CD4-positive, alpha-beta T cell treated with Interleukin-4 for 1 hour (primary cell): ENCODE data around the gene CBARP.

Source experiments
- DNase-seq, 2 donors: peaks; one replicate each; pipeline ENCODE4 v3.0.0-alpha.2; 2020 to 2022

CBARP gene

DNA sequence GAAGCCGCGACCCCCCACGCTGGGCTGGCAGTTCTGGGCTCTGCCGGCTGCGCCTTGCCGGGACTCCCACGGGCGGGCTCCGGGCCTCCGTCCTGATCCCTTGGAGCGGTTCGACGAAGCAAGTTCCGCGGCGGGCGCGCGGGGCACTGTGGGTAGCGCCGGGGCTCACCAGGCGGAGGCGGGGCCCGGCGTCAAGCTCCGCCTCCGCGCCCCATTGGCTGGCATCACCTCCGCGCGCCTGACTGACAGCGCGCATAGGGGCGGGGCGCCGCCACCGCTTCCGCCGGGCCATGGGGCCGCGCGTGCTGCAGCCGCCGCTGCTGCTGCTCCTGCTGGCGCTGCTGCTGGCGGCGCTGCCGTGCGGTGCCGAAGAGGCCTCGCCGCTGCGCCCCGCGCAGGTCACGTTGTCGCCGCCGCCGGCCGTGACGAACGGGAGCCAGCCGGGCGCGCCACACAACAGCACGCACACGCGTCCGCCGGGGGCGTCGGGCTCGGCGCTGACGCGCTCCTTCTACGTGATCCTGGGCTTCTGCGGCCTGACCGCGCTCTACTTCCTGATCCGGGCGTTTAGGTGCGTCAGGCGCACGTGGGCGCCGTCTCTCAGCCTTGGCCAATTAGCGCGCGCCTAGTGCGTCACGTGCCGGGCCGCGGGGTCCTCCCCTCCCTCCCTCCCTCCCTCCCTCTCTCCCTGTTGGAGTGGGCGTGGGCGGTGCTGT is 37.6 kb upstream of the CBARP start, which contains the start of gene FAM174C:
TSS of gene FAM174C (plus strand) at position 271 of the 716 bp plus-strand sequence. CDS start at position 291, 20 bp downstream.
- DNase-seq: peak; percentile 97

DNA sequence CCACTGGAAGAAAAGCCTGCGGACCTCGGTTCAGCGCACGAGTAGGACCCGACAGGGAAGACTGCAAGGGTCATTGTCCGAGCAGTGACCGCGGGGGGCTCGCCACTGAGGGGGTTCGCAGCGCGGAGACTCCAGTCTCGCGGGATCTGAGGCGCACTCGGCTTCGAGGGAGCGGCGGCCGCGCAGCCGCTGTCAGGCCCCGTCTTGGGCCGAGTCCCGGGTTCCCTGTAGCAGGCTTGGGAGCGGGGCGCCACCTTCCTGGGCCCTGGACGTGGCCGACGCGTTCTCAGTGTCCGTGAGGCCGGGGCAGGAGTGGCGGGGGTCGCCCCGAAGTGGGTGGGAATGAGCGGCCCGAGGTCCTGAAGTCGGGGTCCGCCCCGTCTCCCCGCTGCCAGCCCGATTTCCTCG is 37.1 kb upstream of the CBARP start:
- no peak for DNase-seq

DNA sequence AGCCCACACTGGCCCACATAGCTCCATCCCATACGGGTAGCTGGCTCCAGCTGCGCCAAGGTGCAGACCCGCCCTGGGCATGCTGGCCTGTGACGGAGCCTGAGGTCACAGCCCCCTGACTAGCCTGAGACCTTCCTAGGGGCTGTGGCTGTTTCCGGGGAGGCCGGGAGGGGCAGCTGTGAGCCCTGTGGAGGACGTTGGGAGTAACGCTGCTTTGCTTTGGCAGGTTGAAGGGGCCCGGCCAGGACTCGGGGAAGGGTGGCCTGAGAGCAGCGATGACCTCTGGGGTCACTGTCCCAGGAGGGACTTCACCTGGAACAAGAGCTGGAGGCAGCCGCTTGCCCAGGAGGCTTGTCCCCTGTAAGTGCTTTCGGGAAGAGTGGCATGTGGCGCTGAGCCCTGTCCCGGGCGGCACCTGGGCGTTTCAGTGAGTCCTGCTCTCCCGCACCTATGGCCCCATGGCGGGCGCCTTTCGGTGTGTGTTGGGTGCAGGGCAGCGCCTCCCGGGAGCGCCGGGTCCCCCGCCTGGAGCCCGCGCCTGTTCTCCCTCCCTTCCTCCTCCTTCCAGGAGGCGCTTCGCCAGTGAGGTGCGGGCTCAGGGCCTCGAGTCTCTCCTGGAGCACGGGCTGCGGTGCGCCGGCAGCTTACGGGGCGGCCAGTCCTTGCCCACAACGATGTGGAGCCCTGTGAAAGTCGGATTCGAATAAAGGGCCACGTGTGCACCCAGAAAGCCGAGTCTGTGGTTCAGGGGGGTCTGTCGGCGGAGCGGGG is 36.5 kb upstream of the CBARP start:
- DNase-seq: no peak

DNA sequence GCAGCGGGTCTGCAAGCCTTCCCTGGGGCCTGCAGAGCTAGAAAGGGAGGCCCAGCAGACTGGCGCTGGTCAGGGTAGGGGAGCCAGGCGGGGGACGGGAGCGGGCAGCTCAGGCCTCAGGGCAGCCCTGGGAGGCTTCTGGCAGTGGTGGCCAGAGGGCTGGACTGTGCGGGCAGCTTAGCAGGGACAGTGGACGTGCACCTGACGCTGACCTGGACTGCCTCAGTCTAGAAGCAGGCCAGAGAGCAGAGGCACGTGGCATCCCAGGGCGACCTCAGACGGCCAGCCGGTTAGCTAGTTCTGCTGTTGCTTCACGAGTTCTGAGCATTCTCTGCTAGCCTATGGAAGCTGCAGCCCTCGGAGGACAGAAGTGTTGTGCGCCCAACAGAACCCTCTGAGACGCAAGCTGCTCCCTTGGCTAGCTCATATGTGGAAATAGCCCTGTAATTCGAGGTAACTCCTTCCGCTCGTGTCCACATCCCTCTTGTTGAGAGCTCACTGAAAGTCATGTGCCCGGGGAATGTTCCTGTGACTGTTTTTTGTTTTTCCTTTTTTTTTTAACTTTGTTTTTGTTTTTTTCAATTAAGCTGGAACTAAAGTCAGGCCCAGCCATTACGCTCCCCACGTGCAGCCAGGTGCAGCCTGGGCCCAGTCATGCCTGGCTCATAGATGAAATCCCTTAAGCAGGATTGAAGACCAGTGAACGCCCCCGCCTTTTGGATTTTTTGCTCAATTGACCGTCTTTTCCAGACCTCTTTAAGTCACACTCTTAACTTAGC is 35.6 kb upstream of the CBARP start:
- no peak for DNase-seq

DNA sequence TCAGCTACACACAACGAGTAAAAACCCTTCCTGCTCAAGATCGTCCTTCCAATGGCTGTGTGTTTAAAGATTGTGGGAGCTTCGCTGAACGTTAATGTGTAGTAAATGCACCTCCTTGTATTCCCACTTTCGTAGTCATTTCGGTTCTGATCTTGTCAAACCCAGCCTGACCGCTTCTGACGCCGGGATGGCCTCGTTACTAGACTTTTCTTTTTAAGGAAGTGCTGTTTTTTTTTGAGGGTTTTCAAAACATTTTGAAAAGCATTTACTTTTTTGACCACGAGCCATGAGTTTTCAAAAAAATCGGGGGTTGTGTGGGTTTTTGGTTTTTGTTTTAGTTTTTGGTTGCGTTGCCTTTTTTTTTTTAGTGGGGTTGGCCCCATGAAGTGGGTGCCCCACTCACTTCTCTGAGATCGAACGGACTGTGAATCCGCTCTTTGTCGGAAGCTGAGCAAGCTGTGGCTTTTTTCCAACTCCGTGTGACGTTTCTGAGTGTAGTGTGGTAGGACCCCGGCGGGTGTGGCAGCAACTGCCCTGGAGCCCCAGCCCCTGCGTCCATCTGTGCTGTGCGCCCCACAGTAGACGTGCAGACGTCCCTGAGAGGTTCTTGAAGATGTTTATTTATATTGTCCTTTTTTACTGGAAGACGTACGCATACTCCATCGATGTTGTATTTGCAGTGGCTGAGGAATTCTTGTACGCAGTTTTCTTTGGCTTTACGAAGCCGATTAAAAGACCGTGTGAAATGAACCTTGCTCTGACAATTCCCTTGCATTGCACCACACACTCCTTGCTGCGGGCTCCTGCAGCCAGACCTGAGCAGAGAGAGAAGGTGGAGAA is 34.8 kb upstream of the CBARP start:
- no peak for DNase-seq

DNA sequence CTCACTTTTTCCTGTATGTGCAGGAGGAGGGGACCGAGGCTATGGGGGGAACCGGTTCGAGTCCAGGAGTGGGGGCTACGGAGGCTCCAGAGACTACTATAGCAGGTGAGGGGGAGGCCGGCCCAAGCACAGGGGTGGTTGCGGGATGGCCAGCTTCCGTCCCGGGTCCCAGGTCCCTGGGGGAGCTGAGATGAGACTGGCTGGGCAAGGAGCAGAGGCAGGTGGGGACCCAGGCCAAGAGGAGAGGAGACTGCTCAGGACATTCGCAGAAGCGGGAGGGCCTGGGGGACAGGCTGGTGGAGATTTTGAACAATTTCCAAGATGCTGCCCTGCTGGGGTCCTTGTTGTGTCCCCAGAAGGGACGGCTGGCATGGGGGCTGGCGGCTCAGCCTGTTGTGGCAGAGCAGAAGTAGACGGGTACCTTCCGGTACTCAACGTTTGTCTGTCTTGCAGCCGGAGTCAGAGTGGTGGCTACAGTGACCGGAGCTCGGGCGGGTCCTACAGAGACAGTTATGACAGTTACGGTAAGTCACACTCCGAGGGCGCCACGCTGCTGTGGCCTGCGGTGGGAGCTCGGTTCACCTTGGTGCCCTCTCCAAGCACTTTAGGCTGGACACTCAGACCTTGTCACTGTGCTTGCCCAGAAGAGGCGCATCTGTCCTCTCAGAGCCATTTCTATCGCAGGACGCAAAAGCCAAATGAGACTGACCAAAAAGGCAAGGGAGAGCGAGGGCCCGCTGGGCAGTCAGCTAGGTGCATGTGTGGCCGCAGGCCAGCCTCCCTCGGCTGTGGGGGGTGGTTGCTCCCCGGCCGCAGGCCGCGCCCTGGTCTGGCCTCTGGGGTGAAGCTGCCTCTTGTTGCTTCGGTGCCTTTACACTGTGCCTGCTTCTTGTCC is 34.0 kb upstream of the CBARP start:
- no peak for DNase-seq

DNA sequence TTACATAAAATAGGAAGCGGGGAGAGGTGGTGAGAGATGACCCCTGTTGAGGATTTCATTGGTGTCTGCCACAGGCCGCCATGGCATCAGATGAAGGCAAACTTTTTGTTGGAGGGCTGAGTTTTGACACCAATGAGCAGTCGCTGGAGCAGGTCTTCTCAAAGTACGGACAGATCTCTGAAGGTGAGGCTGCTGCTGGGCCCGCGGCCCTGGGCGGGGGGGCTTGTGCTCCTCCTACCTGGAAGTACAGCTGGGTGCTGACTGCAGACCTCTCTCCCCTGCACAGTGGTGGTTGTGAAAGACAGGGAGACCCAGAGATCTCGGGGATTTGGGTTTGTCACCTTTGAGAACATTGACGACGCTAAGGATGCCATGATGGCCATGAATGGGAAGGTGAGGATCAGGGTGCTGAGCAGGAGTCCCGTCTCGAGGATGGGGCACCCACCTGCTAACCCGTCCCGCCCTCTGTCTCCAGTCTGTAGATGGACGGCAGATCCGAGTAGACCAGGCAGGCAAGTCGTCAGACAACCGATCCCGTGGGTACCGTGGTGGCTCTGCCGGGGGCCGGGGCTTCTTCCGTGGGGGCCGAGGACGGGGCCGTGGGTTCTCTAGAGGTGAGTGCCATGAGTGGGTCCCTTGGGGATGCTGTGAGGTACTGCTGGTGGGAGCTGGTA is 33.2 kb upstream of the CBARP start:
- peak in 1 of 2 donors; percentile 7 for DNase-seq

DNA sequence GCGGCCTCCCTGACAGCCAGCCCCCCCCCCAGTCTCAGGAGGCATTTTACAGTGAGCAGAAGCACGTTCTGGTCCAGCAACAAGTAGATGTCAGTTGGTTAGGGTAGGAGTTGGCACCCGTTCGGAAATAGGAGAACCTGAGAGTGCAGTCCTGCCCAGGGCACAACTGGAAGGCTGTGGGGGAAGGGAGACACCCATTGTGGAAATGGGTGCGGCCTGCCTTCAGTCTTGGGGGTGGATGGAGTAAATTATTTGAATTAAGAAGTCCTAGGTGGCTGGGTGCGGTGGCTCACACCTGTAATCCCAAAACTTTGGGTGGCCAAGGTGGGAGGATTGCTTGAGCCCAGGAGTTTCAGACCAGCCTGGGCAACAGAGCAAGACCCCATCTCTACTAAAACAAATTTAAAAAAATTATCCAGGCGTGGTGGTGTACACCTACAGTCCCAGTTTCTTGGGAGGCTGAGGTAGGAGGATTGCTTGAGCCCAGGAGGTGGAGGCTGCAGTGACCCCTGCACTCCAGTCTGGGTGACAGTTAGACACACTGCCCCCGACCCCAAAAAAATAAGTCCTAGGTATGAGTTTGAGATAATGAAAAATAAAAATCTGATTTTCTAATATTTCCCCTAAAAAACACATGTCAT is 32.5 kb upstream of the CBARP start:
- peak in 1 of 2 donors; percentile 39 for DNase-seq

DNA sequence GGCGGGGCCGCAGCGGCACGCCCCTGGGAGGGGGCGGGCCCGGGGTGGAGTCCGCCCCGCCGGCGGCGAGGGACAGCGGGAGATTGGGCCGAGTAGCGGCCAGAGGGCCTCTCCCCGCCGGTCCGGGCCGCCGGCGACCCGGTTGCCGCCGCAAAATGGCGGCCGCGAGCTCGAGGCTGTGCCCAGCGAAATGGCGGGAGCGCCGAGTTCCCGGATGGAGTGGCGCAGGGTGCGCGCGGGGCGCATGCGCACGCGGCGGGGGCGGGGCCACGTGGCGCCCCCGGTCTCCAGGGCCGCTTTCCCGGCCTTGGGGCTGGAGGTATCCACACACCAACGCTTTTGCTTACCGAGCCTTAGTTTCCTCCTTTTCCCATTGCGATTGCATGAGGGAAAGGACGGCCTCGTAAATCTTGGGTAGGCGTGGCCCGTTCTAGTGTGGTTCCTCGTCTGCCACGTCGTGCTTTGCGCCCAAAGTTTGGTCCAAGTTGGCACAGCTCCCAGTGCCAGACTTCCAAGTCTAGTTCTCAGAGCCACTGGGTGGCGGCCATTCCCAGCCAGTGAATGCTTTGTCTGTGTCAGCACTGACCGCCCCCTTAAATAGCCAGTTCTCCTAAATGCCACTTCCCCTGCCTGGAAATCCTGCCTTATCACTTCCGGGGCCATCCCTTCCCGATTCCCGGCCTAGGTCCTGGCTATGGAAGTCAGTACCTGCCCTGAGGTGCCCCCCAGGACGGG is 31.8 kb upstream of the CBARP start:
- DNase-seq: peak; percentile 86 to 87

DNA sequence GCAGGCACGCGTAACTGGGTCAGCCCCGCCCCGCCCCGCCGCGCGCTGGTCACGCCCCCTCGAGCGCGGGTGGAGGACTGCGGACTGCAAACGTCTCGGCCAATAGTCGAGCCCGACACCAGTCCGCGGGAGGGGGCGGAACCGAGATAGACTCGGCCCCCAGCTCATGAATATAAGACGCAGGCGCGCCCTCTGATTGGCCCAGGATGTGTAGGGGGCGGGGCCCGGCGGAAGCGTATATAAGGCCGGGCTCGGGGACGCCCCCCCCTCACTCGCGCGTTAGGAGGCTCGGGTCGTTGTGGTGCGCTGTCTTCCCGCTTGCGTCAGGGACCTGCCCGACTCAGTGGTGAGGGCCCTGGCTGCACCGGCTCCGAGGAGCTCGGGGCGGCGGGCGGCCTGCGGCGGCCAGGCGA is 31.3 kb upstream of the CBARP start, which contains the start of gene CIRBP:
TSS of gene CIRBP (plus strand) at position 268 of the 413 bp plus-strand sequence. CDS start 1,602 bp downstream, outside the sequence.
- DNase-seq: peak; percentile 99

DNA sequence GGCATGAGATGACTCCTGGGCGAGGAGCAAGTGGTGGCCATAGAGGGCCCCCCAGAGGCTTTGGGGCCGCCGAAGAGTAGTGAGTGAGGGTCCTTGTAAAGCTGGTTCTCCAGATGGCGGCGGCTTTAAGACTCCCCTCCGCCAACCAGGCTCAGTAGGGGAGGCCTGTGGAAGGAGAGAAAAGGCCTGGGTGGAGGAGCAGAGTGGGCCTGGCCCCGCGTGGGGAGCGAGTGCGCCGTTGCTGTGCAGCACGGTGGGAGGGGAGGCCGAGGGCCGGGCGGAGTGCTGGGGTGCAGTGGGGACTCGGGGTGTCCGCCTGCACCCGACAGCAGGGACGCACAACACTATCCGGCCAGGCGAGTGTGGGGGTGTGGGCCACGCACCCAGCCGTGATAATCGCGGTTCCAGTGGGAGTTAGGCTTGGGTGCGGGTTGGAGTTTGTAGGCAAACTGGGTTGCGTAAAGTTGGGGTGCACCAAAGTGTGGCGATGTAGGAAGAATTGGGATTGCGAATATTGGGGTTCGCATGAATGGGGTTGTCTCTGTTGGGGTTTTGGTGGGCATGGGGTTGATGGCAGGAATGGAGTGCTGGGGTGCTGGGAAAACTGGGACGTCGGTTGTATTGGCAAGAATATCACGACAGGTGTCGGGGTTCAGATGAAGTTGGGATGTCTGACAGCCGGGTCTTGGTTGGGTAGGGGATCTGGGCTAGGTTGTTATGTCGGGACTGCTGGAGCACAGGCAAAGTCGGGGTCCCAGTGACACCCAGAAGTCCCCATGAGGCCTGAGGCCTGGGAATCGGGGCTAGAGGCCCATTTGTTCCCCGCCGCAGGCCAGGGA is 30.6 kb upstream of the CBARP start:
- DNase-seq: no peak

DNA sequence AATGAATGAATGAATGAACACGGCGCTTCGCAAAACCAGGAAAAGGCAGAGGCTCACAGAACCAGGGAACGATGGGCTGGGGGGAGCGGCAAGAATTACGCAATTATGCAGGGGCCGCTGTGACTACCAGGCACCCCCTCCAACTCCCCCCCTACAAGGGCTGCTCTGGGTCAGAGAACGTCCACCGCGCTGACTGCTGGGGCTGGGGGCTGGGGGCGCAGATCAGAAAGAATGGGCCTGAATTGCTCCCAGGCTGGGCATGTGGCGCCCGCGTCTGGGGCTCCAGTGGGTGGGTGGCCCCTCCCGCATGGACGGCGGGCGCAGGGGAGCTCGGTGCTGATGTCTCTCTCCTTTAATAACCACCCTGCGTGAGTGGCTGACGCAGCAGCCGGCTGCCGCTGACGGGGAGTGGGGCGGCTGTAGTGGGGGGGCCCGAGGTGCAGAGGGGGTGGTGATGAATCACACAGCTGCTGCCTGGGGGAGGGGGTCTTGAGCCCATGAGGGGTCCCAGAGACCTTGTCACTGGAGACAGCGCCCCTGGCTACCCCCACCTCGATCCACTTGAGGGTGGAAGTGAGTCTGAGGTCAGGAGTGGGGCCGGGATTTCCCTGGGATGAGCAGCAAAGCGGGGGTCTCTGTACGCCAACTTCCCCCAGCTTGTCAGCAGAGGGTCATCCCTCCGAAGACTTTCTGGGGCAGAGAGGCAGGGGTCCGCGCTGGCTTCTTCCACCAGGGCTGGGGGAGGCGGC is 29.8 kb upstream of the CBARP start:
- no peak for DNase-seq

DNA sequence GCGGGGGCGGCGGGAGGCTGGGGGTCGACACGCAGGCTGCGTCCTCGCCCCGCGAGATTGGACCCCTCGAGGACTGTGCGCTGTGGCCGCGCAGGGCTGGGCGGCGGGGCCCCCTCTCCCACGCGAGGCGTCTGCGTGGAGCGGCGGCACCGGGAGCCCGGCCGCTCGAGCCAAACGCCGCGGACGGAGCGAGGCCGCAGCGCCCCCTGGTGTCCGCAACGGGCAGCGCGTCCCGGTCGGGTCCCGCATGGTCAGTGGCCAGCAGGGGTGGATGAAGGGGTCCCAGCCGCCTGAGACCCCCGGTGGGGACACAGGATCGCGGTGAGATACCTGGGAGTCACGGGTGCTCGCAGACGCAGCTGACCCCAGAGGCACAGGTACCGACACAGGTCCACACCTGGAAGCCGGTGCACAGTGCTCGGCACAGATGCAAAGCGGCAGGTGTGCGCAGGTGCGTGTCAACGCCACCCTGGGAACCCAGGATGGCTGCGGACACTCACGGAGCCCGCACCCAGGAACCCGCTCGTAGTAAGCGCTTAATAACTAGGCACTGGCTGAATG is 29.2 kb upstream of the CBARP start:
- peak; percentile 66 to 71 for DNase-seq

DNA sequence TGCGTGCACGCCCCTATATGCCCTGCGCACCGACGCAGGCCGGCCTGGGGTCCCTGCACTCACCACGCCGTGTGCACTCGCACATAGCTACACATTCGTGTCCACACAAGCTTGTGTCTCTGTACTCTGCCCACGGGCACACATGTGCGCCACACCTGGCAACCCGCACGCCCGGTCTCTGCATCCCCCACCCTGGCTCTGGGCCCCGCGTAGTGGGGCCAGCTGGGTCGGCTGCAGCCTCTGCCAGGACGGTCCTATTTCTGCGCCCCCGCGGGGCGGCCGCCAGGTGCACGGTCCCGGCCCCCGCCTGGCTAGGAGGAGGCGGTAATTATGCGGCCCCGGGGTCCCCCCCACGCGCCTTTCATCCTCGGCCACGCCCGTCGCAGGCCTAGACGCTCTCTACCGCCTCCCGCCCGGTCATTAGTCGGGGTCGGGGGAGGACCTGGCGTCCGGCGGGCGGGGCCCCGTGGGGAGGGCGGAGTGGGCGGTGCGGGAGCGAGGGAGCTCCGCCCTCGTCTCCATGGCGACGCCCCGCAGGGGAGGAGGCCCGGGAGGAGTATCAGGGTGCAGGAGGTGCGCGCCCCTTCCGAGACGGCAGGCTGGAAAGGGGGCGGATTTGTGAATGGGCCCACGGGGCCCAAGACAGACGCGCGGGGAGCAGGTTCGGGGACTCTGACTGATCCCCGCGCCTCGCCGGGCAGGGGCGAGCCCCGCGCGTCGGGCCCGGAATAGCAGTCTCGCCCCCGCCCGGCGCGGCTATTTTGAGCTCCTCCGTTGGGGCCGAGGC is 28.5 kb upstream of the CBARP start:
- peak; percentile 88 to 93 for DNase-seq

DNA sequence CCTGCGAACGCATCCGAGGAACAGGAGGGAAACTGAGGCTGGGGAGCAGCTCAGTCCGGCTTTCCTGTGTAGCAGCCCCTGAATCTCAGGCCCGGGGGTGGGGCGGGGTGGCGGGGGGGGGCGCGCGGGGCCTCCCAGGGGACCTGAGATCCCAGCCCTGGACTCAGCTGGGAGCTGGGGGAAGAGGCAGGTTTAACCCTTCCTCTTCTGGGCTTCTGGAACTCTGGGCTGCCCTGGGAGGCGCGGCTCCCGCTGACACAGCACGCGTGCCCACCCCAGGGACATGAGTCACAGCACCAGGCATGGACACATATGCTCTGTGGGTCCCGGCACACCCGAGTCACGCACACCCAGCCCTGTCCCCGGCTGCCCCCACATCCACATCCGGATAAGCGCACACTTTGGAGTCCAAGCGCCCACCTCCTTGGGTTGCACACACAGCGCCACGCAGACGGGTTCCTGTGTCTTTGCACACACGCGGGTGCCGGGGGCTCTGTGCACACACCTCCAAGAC is 27.9 kb upstream of the CBARP start:
- peak; percentile 40 to 54 for DNase-seq
